ENCODE results near the gene SLC4A5.

SLC4A5 gene

DNA sequence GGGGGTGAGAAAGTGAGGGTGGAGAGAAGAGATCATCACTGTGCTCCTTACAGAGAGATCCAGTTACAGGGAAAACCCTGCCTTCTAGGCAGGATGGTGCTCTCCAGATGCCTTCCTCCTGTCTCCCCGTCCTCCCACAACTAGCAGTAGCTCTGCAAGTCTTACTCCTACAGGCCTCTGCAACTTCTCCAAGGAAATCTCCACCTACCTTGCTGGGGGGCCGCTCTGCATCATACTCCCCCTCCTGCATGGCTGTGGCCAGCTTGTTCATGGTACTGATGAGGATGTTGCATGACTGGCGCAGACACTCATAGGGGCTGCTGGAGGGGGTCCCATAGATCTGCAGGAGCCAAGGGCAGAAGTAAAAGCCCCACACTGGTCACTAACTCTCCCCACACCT, 22.8 kb upstream of the SLC4A5 start:
- POLR2A ChIA-PET = interaction anchor here (1.6 kb wide), 1 partner anchor 26 kb away, joined by 5 read pairs; no protein-coding TSS in a partner anchor
- CTCF ChIA-PET = no interaction called here
- no peak for TF ChIP-seq ARNT (IDR thresholded peaks at IDR 0.05)
- TF ChIP-seq TARDBP (IDR thresholded peaks at IDR 0.05) = no peak
- no peak for DNase-seq (ENCODE audit: extremely low spot score)

DNA sequence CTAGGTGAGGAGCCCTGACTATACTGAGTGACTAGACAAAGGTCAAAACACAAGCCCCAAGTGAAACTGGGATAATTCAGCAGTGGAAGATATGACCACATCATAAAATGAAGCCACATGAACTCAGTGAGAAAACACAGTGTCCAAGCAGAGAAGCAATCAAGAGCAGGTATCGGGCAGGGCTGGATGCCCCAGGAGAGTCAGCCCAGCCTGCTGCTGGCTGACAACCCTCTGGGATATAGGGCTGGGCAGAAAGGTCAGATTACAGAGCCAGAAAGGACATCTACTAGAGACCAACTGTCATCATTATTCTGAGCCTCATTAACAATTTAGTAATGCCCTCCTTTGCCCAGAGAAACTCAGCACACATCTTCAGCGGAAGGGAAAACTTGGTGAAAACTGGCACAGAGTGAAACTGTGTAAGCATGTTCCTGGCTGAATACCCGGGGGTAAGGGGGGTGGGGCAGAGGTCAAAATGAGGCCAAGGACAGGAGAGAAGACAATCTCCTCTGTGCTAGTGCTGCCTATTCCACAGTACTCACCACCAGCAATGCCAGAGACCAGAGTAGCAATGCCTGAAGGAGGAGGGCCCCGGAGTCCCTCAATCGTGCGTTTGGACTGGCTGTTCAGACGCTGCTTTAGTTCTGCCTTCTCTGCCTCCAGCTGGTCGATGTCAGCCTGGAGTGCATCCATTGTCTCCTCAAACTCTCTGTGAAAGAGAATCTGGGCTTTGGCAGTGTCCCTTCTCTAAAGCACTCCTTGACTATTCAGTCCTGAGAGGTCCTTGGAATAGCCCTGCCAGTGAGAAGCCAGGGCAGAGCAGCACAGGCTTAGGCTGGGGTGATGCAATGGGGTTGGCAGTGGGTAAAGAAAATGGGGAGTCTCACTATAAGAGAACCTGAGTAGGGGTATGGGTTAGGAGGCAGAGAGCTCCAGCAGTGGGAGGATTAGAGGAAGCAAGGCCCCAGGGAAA, 21.6 kb upstream of the SLC4A5 start:
- DNase-seq (ENCODE audit: extremely low spot score) = no peak
- TF ChIP-seq ELF4 (IDR thresholded peaks at IDR 0.05) = no peak
- ChIA-PET POLR2A (interaction anchor here (1.6 kb wide), 1 partner anchor 27 kb away, joined by 5 read pairs; no protein-coding TSS in a partner anchor), CTCF (no interaction called here)

DNA sequence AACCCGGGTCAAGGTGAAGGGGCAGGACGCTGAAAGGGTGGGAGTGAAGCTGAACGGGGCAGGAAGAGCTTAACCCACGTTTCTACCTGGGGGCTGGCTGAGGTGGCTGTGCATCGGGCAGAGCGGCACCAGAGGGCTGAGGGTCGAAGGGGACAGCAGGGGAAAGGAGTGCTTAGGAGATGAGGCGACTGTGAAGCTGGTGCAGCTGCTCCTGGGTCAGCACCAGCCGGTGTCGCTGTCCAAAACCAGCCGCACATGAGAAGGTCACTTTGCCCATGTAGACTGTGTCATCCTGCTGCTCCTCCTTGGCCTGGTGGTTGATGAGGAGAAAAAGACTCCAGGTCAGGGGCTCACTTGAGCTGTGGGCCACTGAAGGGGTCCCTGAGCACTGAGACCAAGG, 18.1 kb upstream of the SLC4A5 start:
- ChIA-PET POLR2A (no interaction called here), CTCF (interaction anchor here (1.7 kb wide), 1 partner anchor 27 kb away, joined by 7 read pairs; no protein-coding TSS in a partner anchor)
- DNase-seq (ENCODE audit: extremely low spot score) = no peak
- no peak for TF ChIP-seq TARDBP (IDR thresholded peaks at IDR 0.05)

DNA sequence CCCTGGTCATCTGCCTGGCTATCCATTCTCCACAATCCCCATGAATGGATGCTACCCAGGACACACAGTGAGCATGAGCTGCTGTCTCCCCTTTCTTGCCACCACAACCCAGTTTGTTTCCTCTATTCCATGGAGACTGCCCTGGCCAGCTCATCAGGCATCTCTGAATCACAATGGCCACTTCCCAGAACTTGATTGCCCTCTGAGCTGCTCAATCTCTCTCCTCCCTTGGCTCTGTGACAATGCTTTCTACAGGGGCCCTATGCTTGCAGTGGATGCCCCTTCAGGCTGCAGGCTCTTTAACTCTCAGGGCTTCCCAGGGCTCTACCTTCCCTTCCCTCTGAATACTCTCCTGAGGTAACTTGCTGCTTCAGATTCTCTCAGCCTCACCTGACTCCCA, 14.4 kb upstream of the SLC4A5 start:
- no peak for DNase-seq (ENCODE audit: extremely low spot score)
- TF ChIP-seq FOXM1 (IDR thresholded peaks at IDR 0.05; ENCODE audit: borderline replicate concordance) = no peak
- TF ChIP-seq CTBP1 (IDR thresholded peaks at IDR 0.05; ENCODE audit: borderline replicate concordance) = no peak
- TF ChIP-seq NFRKB (IDR thresholded peaks at IDR 0.05) = no peak
- no peak for TF ChIP-seq ELF4 (IDR thresholded peaks at IDR 0.05)
- TF ChIP-seq ZNF384 (IDR thresholded peaks at IDR 0.05) = no peak
- TF ChIP-seq, protein P1, sequence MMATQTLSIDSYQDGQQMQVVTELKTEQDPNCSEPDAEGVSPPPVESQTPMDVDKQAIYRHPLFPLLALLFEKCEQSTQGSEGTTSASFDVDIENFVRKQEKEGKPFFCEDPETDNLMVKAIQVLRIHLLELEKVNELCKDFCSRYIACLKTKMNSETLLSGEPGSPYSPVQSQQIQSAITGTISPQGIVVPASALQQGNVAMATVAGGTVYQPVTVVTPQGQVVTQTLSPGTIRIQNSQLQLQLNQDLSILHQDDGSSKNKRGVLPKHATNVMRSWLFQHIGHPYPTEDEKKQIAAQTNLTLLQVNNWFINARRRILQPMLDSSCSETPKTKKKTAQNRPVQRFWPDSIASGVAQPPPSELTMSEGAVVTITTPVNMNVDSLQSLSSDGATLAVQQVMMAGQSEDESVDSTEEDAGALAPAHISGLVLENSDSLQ (IDR thresholded peaks at IDR 0.05) = no peak
- no peak for TF ChIP-seq SP1 (IDR thresholded peaks at IDR 0.05)
- no peak for TF ChIP-seq BHLHE40 (IDR thresholded peaks at IDR 0.05; ENCODE audit: borderline replicate concordance)
- TF ChIP-seq FOXA1 (IDR thresholded peaks at IDR 0.05) = no peak
- no peak for TF ChIP-seq TARDBP (IDR thresholded peaks at IDR 0.05)
- no peak for TF ChIP-seq HDGF (IDR thresholded peaks at IDR 0.05; ENCODE audit: borderline replicate concordance)
- TF ChIP-seq FOXK2 (IDR thresholded peaks at IDR 0.05) = no peak
- TF ChIP-seq L3MBTL2 (conservative IDR thresholded peaks at IDR 0.05) = no peak
- ChIA-PET CTCF (no interaction called here), POLR2A (no interaction called here)

DNA sequence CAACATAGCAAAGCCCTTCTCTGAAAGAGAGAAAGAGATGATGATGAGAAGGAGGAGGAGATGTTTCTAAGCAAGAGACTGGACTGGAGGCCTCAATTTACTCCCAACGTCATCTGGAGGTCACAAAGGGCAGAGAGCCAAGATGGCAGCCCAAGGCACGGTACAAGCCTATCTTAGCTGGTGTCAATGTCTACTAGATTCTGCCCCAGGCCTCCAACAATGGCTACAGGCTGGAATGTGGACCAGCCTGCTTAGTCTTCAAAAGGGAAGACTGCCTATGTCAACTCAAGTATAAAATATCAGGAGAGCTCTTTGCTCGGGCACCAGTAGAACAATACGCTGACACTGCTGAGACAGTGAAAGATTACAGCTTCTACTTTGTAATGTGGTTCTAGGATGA, 6.7 kb upstream of the SLC4A5 start:
- CTCF ChIA-PET = interaction anchor here (1.3 kb wide), 1 partner anchor 15 kb away, joined by 7 read pairs; no protein-coding TSS in a partner anchor
- POLR2A ChIA-PET = no interaction called here
- DNase-seq (ENCODE audit: extremely low spot score) = no peak
- TF ChIP-seq ZNF384 (IDR thresholded peaks at IDR 0.05) = no peak

DNA sequence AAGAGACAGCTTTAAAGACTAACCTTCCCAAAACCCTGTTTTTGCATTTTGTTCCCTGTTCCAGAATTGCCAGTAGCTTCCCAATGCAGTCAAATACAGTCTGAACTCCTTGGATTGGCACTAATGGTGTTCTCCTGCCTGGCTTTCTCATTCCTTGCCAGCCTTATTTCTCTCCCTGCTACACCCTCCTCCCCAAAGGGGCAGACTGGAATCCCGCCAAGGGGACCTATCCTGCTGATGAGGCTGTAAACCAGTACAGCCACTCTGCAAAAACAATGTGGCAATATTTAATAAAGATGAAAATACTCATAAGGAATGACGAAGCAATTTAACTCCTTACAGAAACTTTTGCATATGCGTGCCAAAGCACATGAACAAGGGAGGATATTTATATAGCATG, 4.5 kb upstream of the SLC4A5 start:
- POLR2A ChIA-PET = no interaction called here
- TF ChIP-seq BHLHE40 (IDR thresholded peaks at IDR 0.05; ENCODE audit: borderline replicate concordance) (no peak), LEF1 (IDR thresholded peaks at IDR 0.05; ENCODE audit: borderline replicate concordance) (no peak), SUZ12 (IDR thresholded peaks at IDR 0.05) (no peak), FOXA1 (IDR thresholded peaks at IDR 0.05) (no peak), FOXK2 (IDR thresholded peaks at IDR 0.05) (no peak), NFRKB (IDR thresholded peaks at IDR 0.05) (no peak), ELF4 (IDR thresholded peaks at IDR 0.05) (no peak), ARNT (IDR thresholded peaks at IDR 0.05) (no peak), HDGF (IDR thresholded peaks at IDR 0.05; ENCODE audit: borderline replicate concordance) (no peak), ZNF384 (IDR thresholded peaks at IDR 0.05) (no peak), FOXM1 (IDR thresholded peaks at IDR 0.05; ENCODE audit: borderline replicate concordance) (no peak), L3MBTL2 (conservative IDR thresholded peaks at IDR 0.05) (no peak), TARDBP (IDR thresholded peaks at IDR 0.05) (no peak), SP1 (IDR thresholded peaks at IDR 0.05) (no peak), CTBP1 (IDR thresholded peaks at IDR 0.05; ENCODE audit: borderline replicate concordance) (no peak)
- TF ChIP-seq, protein P1 (IDR thresholded peaks at IDR 0.05) = no peak
- DNase-seq (ENCODE audit: extremely low spot score) = no peak
- CTCF ChIA-PET = no interaction called here

DNA sequence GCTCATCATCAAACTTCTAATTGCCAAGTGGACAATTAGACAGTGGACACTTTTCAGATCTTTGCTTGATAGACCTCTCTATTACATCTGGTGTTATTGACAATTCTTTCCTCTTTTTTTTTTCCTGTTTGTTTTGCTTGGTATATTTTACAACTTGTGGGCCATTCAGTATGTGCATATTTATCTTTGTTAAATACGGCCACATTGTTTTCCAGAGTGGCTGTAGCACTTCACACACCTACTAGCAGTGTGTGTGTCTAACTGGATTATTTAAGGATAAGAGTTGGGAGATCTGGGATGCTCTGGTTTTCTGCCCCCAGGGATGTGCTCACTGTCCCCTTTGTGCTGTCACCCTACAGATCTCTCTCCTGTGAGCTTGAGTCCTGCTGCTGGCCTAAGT, 4.1 kb upstream of the SLC4A5 start:
- no peak for DNase-seq (ENCODE audit: extremely low spot score)
- ChIA-PET CTCF (interaction anchor here (4.3 kb wide), 1 partner anchor 12 kb away, joined by 16 read pairs; no protein-coding TSS in a partner anchor), POLR2A (no interaction called here)
- TF ChIP-seq LEF1 (IDR thresholded peaks at IDR 0.05; ENCODE audit: borderline replicate concordance) (no peak), ZNF384 (IDR thresholded peaks at IDR 0.05) (no peak), ARNT (IDR thresholded peaks at IDR 0.05) (no peak), BHLHE40 (IDR thresholded peaks at IDR 0.05; ENCODE audit: borderline replicate concordance) (no peak), L3MBTL2 (conservative IDR thresholded peaks at IDR 0.05) (no peak), NFRKB (IDR thresholded peaks at IDR 0.05) (no peak), FOXK2 (IDR thresholded peaks at IDR 0.05) (no peak), CTBP1 (IDR thresholded peaks at IDR 0.05; ENCODE audit: borderline replicate concordance) (no peak)
- TF ChIP-seq, protein P1 (IDR thresholded peaks at IDR 0.05) = no peak
